HG02938 (cell line): ENCODE measurements around the gene HRAS.
A peak's percentile ranks its signal among the peaks of the same experiment; 100 is the strongest.
"Not testable (repeated sequence)": the region's sequence is repeated elsewhere in the genome, so short reads cannot be mapped to it uniquely, and the experiment has no call there.

ENCODE experiments used
- ATAC-seq: cut with Tn5 transposase; IDR thresholded peaks from one replicate; pipeline ENCODE4 v1.9.1; 2021; ENCODE audit warnings: mild to moderate bottlenecking, moderate library complexity; ENCODE audit not compliant: unreplicated experiment

HRAS gene

DNA sequence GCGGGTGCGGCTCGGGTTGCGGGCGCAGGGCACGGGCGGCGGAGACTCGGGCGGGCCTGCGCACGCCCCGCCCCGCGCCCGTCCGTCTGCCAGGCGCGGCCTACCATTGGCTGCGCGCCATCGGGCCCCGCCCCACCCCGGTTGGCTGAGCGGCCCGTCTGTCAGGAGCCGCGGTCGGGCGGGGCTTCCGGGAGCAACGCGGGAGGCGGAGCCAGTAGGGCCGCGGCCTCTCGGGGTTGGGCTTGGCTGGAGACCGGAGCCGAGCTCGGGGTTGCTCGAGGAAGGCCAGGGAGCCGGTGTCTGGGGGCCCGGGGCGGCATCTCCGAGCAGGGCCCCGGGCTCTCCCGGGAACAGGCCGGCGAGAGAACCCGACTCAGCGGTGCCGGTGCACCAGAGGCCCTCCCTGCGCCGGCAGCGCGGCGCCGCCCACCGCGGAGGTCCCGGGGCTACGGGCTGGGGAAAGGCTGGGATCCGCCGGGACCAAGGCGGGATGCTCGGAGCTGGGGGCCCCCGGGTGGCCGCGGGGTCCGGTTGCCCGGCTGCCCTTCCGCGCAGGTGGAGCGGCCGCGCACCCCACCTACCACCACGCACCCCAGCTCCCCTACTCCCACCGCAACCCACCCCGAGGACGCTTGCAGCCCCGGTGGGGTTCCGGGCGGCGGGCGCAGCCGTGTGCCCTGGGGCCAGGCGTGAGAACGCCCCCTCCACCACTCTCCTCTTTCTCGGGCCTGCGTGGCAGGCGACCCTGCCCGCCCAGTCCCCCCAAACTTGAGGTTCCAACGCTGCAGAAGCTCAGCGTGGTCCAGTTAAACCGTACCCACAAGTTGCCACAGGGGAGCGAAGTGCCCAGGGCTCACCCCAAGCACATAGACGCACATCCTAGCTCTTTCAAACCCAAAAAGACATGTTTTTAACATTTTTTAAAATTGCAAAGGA is at the start of gene HRAS:
Gene HRAS, minus strand, starts transcription at position 58 of the 936 bp plus-strand sequence.
- peak; percentile 65 for ATAC-seq

DNA sequence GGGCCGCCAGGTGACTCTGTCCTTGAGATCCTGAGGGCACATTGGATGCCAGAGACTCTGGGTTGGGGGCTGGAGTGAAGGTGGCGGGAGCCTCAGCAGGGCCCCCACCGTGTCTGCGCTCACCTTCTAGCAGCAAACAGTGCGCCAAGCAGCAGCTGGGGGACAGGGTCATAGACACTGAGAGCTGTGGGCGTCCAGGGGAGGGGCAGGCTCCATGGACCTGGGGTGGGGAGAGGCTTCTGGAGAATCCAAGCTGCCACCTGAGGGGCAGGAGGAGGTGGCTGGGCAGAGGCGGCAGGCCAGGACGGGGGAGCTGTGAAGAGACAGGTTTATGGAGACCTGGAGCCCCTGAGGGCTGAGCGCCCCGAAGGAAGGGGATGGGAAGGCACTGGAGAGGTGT is 48.9 kb upstream of the HRAS start:
- ATAC-seq = no peak

DNA sequence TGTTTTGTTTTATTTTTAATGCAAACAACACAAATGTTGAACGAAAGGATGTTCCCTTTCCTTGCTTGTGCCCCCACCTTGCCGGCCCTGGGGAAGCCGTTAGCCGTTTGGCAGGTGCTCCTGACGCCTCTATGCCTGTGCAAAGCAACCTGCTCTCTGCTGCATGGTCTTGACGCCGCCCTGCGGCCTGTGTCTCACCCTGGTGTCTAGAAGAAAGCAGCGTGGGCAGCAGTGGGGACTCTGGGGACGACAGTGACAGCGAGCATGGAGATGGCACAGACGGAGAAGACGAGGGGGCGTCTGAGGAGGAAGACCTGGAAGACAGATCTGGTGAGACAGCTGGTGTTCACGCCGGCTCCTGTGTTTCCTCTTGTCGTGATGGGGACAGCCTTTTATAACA is 46.4 kb upstream of the HRAS start:
- ATAC-seq = no peak

DNA sequence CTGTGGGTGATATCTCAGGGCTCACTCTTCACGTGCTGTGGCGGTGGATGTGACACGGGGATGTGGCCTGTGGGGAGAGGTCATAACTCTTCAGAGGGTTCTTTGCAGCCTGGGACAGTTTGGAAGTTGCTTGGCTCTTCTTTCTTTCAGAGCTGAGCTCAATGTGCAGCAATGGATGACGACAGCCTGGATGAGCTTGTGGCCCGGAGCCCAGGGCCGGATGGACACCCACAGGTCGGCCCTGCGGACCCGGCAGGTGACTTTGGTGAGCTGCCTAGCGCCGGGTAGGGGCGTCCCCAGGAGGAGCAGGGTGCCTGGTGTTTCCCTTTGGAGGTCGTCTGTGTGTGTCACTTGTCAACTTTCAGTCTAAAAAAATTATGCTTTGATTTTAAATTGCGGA is 46.0 kb upstream of the HRAS start:
- ATAC-seq = no peak

DNA sequence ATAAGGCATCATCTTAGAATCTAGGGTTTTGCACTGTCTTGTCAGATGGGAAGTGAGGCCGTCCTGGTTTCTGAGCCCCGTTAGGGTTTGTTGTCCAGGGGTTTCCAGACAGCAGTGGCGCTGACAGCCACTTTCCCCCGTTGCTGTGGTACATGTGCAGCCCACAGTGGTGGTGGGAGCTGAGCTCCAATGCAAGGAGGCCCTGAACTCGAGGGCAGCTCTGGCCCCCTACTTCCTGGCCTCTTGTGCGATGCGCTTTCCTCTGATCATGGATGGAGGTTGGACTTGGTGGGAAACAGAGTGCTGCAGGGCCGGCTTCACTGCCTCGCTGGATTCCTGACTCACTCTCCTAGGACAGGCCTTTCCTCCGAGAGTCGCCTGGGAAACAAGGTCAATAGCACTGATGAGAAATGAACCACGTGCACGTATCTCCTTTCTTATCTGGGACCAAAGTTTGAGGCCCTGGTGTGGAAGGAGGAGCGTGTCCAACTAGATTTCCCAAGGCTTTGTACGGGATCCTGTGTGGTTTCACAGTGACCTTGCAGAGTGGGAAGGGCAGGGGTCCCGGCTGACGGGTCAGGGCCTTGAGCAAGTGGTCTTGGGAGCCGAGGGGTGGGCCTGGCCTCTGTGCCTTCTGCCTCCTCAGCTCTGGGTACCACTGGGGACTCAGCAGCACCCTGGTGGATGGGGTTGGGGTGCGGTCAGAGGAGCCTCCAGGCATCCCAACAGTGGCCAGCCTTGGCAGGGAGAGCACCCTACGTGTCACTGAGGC is 44.6 kb upstream of the HRAS start:
- ATAC-seq = no peak

DNA sequence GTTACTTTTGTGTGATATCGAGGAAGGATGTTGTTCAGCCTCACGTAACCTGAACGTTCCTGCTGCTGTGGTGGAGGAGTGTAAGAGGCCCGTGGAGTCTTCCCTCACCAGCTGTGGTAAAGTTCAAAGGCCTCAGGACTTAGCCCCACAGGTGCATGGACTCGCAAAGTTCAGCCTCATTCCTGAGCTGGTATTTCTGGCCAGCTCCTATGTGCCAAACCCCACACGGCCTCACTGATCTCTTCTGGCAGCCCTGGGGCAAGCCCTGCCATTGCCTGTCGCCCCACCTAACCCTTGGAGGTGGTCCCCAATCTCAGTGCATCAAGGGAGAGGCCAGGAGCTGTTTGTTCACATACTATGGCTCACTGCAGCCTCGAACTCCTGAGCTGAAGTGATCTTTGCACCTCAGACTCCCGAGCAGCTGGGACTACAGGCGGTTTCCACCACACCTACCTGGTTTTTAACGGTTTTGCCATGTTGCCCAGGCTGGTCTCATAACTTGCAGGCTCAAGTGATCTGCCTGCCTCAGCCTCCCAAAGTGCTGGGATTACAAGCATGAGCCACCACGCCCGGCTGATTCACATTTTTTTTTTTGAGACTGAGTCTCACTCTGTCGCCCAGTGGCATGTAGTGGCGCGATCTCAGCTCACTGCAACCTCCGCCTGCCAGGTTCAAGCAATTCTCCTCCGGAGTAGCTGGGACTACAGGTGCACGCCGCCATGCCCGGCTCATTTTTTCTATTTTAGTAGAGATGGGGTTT is 43.1 kb upstream of the HRAS start:
- no peak for ATAC-seq

DNA sequence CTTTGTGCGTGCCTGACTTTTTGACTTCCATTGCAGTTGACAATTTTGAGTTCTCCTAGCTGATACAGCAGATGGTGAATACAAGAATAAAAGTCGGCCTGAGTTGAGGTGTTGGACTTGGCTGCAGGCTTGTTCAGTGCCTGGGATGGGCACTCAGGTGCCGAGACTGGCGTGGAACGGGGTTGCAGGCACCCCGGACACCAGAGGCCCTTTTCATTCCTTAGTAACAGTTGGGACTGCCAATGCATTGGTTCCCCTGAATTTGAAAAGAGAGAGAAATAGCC is 42.2 kb upstream of the HRAS start:
- ATAC-seq = no peak

DNA sequence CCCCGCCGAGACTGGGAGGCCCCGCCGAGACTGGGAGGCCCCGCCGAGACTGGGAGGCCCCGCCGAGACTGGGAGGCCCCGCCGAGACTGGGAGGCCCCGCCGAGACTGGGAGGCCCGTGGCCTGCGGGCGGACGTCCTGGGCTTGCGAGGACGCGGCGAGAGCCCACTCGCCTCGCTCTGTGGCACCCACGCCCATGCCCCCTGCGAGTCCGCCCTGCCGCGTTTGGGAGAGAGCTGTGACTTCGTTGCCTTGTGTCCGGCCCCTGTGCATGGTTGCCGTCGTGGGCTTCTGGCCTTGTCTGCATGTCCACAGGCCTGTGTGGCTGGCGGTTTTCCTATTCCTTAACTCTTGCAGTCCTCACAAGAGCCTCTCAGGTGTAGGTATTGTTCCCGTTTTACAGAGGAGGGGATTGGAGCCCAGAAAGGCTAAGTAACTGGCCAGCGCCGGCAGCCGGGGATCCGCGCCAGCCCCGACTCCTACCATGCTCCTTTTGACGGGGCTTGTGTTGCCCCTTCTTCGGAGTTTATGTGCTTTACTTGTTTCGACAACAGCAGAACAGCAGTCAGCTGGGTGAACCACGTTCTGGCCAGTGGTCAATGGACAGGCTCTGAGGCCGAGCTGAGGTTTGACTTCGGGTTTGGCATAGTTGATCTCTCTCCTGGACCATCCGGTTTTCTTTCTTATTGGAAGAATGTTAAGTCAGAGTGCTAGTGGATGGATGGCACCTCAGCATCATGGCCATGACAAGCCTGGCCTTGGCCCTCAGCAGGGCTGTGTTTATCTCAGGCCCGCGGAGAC is 41.6 kb upstream of the HRAS start:
- ATAC-seq = no peak

DNA sequence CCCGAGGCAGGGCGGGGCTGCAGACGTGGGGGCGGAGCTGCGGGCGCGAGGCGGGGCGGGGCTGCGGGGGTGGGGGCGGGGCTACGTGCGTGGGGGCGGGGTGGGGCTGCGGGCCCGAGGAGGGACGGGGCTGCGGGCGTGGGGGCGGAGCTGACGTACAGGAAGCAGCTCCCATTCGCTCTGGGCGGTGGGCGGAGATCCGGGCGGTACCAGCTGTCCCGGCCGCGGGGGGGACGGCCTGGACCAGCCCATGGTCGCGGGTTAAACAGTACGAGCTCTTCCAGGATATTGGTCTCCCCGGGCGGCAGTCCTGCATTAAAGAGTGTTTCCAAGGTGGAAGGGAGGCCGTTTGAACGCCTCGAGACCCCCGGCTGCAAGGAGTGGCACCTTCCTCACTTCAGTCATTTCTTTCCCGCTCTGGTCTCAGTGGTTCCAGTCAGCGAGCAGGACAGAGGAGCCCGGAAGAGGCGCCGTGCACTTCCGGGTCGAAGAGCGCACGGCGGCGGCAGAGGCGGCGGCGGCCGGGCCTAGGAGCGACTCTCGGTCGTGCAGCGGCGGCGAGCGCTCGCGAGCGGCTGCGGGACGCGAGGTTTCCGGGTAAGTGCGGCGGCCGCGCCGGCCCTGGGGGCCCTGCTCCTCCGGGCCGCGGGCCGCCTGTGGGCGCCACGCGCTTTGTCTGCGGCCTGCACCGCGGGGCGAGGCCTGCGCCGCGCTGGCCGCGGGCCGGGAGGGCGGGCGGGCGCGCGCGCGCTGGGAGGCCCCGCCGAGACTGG is 40.8 kb upstream of the HRAS start, which contains the start of gene PHRF1:
Gene PHRF1, plus strand, starts transcription at position 475 of the 773 bp plus-strand sequence. CDS start 5,043 bp downstream, outside the sequence.
- ATAC-seq = peak; percentile 82

DNA sequence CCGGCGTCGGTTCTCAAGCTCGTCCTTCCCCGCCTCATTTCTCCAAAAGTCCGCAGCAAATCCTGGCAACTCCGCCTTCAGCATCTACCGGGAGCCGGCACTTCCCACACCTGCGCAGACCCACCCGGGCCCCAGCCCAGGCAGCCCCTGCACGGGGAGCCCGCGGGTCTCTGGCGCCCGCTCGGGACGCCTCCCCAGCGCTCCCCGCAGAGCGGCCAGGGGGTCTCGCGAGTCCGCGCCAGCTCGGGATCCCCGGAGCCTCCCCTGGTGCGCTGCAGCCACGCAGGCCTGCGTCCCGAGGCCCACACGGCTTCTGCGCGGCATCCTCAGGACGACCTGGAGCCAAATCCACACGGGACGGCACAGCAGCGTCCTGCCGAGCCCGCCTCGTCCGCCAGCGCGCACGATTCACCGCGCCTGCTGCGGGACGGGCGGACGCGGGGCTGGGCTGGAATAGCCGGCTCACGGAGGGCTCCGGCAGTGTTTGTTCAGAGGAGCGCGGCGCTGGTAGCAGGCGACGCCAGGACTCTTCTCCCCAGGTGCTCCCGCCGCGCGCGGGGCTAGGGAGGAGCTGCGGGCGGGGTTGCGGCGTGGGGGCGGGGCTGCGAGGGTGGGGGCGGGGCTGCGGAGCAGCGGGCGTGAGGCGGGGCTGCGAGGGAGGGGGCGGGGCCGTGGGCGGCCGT is 40.1 kb upstream of the HRAS start:
- ATAC-seq = peak; percentile 38

DNA sequence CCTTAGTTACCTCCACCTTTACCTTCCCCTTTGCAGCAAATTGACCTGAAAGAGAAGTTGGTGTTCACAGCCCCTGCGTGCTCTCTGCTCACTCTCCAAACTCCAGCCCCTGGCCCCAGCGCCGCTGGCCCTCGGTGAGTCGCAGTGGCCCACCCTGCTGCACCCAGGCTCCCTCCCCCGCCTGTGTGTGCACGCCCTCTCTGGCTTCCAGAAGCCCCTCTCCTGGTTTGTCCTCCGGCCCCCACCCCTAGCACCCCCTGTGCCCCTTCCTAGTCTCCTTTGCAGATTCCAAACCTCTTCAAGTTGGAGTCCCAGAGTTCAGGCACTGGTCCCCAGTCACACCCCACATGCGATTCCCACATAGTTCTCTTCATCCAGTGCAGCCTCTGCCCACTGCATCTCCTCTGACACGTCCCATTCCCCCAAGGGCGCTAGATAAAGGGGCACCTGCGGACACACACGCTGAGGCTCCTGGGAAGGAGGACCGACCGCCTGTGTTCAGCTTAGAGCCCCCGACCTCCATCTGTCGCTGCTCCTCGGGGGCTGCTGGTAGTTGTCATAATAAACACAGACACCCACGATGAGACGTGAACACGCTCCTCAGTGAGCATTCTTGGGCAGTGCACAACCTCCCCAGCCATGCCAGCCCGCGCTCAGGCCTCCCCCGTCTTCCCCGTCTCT is 39.4 kb upstream of the HRAS start:
- ATAC-seq = no peak

DNA sequence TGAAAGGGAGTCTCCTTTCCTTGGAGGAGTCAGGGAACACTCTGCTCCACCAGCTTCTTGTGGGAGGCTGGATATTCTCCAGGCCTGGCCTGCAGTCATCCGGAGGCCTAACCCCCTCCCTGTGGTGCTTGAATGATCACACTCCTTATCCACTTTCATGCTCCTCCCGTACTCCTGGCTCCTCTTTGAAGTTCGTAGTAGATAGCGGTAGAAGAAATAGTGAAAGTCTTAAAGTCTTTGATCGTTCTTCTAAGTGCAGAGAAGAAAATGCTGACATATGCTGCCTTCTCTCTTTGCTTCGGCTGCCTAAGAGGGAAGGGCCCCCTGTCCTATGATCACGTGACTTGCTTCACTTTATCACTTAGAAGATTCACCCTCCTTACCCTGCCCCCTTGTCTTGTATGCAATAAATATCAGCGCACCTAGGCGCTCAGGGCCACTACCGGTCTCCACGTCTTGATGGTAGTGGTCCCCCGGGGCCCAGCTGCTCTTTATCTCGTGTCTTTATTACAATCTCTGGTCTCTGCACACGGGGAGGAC is 38.7 kb upstream of the HRAS start:
- ATAC-seq = not testable (repeated sequence)

DNA sequence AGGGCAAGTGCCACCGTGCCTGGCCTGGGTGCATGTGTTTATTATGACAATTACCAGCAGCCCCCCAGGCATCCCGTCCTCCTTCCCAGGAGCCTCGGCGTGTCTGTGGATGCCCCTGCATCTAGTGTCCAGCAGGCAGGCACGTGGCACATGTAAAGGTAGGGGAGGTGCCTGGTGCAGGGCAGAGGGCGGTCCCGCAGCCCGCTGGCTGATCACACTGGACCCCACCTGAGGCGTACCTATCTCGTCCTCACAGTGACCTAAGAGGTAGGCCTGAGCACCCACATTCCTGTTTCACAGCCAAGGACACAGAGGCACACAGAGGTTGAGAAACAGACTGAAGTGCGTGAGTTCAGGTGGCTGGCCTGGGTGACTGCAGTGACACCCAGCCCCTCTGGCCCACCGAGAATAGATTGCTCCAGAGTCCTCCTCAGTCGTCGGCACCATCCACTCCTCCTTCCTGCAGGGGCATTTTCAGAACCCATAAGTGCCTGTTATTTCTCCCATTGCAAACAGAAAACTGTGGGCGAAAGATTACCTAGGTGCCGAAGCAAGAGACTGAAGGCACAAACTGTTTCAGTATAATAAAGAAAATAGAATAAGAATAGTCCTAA is 37.9 kb upstream of the HRAS start:
- no peak for ATAC-seq

DNA sequence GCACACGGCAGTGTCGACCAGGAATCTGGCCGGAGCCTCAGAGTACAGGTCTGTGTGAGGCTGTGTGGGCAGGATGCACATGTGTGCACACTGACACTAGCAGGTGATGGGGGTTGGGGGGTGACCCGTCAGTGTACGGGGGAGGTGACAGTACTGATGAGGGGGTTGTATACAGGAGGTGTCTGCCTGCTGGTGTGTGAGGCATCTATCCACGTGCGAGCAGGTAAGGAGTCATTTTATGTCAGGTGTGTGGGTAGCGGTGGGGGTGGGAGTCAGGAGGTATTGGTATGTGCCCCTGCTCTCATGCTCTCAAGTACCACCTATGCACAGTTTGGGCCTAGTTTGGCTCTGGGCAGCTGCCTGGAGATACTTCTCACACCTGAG is 36.4 kb upstream of the HRAS start:
- no peak for ATAC-seq

DNA sequence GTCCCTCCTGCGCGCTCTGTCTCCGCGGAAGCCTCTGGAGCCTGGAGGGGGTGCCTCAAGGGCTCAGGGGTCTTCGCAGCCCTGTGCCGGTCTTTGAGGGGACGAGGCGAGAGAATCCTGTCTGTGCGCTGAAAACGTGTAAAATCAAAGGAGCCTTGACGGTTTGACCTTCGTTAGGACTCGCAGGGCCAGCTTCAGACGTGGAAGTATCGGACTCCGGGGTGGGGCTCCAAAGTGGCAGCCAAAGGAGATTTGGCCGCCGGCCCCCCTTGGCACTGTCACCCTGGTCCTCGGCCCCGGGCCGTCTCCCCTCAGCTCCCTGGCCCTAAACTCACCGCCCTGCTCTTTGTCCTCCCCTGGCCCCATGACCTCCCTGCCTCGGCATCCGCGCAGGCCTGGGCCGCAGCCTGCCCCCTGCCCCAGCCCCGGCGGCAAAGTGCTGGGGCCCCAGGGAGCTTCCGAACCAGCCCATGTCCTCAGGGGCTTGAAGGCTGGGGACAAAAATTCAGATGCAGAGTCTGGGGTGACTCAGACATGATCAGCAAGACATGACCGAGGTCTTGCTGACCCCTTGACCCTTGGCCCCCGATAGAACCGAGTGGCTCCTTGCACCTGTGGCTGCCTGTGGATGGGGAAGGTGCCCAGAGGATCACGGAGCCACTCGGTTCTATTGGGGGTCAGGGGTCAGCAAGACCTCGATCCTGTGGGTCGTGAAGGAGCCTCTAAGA is 33.9 kb upstream of the HRAS start:
- no peak for ATAC-seq

DNA sequence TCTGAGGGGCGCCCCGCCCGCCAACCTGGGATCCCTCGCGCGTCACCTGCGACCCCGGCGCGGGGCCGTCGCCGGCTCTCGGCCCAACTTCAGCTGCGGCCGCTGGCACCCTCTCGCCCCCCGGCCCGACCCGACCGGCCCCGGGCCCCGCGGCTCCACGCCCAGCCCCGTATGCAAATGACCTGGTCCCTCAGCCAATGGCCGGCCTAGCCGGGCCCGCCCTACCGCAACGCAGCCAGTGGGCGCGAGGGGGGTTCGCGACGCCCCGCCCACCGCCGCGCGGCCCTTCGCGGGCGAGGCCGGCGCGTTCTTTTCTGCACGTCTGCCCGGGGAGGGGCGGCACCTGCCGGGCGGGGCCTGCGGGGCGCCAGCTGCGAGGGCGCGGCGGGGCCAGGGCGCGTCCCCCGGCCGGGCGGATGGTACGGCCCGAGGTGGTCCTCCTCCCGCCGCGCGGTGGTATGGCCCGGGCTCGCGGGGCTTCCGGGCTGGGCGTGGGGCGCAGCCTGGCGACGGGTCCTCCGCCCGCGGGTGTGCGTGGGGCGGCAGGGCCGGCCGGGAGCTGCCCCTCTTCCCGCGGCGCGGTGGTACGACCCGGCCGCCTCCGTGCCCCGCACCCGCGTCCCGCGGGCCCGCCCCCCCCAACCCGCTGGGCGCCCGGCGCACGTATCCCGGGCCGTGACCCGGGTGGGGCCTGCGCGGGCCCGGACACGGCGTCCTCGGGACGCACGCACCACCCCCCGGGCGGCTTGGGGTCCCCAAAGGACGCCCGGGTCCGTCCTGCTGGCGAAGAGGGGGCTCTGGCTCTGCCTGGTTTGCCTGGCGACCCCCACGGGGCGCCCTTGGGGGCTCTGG is 33.2 kb upstream of the HRAS start:
- ATAC-seq = peak; percentile 88
